ENCODE data around the gene TLR8.

- TF ChIP-seq, protein P1, sequence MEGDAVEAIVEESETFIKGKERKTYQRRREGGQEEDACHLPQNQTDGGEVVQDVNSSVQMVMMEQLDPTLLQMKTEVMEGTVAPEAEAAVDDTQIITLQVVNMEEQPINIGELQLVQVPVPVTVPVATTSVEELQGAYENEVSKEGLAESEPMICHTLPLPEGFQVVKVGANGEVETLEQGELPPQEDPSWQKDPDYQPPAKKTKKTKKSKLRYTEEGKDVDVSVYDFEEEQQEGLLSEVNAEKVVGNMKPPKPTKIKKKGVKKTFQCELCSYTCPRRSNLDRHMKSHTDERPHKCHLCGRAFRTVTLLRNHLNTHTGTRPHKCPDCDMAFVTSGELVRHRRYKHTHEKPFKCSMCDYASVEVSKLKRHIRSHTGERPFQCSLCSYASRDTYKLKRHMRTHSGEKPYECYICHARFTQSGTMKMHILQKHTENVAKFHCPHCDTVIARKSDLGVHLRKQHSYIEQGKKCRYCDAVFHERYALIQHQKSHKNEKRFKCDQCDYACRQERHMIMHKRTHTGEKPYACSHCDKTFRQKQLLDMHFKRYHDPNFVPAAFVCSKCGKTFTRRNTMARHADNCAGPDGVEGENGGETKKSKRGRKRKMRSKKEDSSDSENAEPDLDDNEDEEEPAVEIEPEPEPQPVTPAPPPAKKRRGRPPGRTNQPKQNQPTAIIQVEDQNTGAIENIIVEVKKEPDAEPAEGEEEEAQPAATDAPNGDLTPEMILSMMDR (conservative IDR thresholded peaks at IDR 0.05; ENCODE audit: low read length) = no peak
- TF ChIP-seq EZH2phosphoT487 (IDR thresholded peaks at IDR 0.05; ENCODE audit: borderline replicate concordance, low read depth, low read length) = no peak
Measured at GRCh38 chrX:12929701-12930100, 23.3 kb downstream of the TLR8 start.

Measured in OCI-LY7 (cell line).